Measurements from ENCODE around the gene LYPD4.

Gene LYPD4

GRCh38 chr19:41843371-41843770 lies 1.1 kb downstream of the LYPD4 start:
- TF ChIP-seq REST (IDR thresholded peaks at IDR 0.05; ENCODE audit: insufficient read depth in 1 of 2, low read depth in 2 of 2, low read length in 2 of 2): no peak

- TF ChIP-seq REST (IDR thresholded peaks at IDR 0.05; ENCODE audit: insufficient read depth in 1 of 2, low read depth in 2 of 2, low read length in 2 of 2): no peak
- no peak for TF ChIP-seq SIN3A (IDR thresholded peaks at IDR 0.05; ENCODE audit: borderline replicate concordance, insufficient read depth, low read length)
These were observed 5.3 kb downstream of the LYPD4 start for GRCh38 chr19:41839211-41839610.

- TF ChIP-seq FOXP2 (optimal IDR thresholded peaks at IDR 0.05; ENCODE audit: borderline replicate concordance, extremely low read depth, extremely low read length, insufficient read depth) (no peak), SIN3A (IDR thresholded peaks at IDR 0.05; ENCODE audit: borderline replicate concordance, insufficient read depth, low read length) (no peak), TAF1 (IDR thresholded peaks at IDR 0.05; ENCODE audit: borderline replicate concordance, insufficient read depth, low read length) (no peak), POLR2AphosphoS5 (IDR thresholded peaks at IDR 0.05; ENCODE audit: low read depth, low read length) (no peak), REST (IDR thresholded peaks at IDR 0.05; ENCODE audit: insufficient read depth in 1 of 2, low read depth in 2 of 2, low read length in 2 of 2) (no peak)
These were observed 6.3 kb downstream of the LYPD4 start for GRCh38 chr19:41837981-41838708.

- TF ChIP-seq TAF1 (IDR thresholded peaks at IDR 0.05; ENCODE audit: borderline replicate concordance, insufficient read depth, low read length) (no peak), SIN3A (IDR thresholded peaks at IDR 0.05; ENCODE audit: borderline replicate concordance, insufficient read depth, low read length) (no peak), FOXP2 (optimal IDR thresholded peaks at IDR 0.05; ENCODE audit: borderline replicate concordance, extremely low read depth, extremely low read length, insufficient read depth) (no peak), POLR2AphosphoS5 (IDR thresholded peaks at IDR 0.05; ENCODE audit: low read depth, low read length) (no peak), REST (IDR thresholded peaks at IDR 0.05; ENCODE audit: insufficient read depth in 1 of 2, low read depth in 2 of 2, low read length in 2 of 2) (no peak)
These were observed 23.3 kb downstream of the LYPD4 start for GRCh38 chr19:41821003-41821735.

- TF ChIP-seq REST (IDR thresholded peaks at IDR 0.05; ENCODE audit: insufficient read depth in 1 of 2, low read depth in 2 of 2, low read length in 2 of 2): no peak
- no peak for TF ChIP-seq TAF1 (IDR thresholded peaks at IDR 0.05; ENCODE audit: borderline replicate concordance, insufficient read depth, low read length)
- TF ChIP-seq FOXP2 (optimal IDR thresholded peaks at IDR 0.05; ENCODE audit: borderline replicate concordance, extremely low read depth, extremely low read length, insufficient read depth): no peak
- no peak for TF ChIP-seq SIN3A (IDR thresholded peaks at IDR 0.05; ENCODE audit: borderline replicate concordance, insufficient read depth, low read length)
- TF ChIP-seq POLR2AphosphoS5 (IDR thresholded peaks at IDR 0.05; ENCODE audit: low read depth, low read length): no peak
These were observed 27.7 kb downstream of the LYPD4 start for GRCh38 chr19:41816761-41817160.

Data from PFSK-1 (cell line).